Mesenteric fat pad (tissue), 1 donor: ENCODE measurements around the gene YPEL4. TPM values are rescaled to one million over a fixed set of nuclear protein-coding genes. Genes with fewer than 3 reads are reported as not detected.
"Not testable (repeated sequence)": the region's sequence is repeated elsewhere in the genome, so short reads cannot be mapped to it uniquely, and the experiment has no call there.

Experiments
- DNase-seq: peaks from one replicate; pipeline ENCODE4 v3.0.0-alpha.2; 2020; ENCODE audit warnings: low spot score
- long read RNA-seq: library from polyadenylated mRNA; unstranded; transcript quantifications from one replicate; pipeline ENCODE4 v2.0.0, GENCODE V29; 2020
- total RNA-seq: library from RNA; stranded (reverse); fragmentation: NEBNext Ultra II Directional; extraction: Animal tissue kit (Norgen Biotek cat#: 25700); gene quantifications from one replicate; pipeline ENCODE4 v1.2.1, GENCODE V29; 2021
- donor health status: DM: yes; HTN: yes; CAD: no.

YPEL4 gene, protein sequence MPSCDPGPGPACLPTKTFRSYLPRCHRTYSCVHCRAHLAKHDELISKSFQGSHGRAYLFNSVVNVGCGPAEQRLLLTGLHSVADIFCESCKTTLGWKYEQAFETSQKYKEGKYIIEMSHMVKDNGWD
- total RNA-seq, result 0.71 TPM
- long read RNA-seq, partial matches to known transcripts, result 0 of 5 reads
- long read RNA-seq, other reads (novel, unspliced or antisense), result 5 of 5 reads

DNA sequence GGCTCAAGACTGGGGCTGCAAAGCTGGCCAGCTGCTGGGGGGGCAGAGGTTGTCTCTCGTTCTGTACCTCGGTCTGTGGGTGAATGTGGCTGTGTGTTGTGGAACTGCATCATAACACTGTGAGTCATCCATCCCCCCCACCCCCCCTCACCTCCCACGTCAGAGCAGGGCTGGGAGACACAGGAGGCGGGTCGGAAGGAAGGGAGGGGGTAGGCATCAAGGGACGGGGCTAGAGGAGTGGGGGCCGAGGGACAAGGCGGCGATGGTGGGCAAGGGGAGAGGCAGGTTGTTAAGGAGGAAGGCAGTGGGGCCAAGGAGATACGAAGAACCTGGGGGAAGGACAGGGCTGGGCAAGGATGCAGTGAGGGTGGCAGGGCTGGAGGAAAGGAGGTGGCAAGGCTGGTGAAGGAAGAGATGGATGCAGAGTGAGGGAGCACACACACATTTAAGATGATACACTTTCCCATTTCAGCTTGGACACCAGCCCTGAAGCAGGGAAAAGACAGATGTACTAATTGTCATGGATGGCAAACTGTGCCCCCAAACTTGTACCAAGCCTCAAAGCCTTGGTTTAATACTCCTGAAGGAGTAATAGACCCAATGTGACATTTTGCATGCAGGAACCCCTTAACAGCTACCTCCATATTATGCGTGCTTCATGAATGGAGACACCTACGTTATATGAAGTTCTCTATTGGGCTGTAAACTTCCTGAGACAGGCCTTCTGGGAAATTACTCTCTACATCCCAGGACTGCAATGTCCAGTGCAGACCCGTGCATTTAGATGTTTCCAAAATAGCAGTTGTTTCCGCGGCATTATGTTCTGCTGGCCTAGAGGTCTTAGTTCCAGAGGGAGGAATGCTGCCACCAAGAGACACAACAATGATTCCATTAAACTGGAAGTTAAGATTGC lies at the start of gene YPEL4:
Gene YPEL4 (minus strand): TSS at position 87 of the 913 bp plus-strand sequence. CDS start 2,805 bp downstream, outside the sequence.
- no peak for DNase-seq

DNA sequence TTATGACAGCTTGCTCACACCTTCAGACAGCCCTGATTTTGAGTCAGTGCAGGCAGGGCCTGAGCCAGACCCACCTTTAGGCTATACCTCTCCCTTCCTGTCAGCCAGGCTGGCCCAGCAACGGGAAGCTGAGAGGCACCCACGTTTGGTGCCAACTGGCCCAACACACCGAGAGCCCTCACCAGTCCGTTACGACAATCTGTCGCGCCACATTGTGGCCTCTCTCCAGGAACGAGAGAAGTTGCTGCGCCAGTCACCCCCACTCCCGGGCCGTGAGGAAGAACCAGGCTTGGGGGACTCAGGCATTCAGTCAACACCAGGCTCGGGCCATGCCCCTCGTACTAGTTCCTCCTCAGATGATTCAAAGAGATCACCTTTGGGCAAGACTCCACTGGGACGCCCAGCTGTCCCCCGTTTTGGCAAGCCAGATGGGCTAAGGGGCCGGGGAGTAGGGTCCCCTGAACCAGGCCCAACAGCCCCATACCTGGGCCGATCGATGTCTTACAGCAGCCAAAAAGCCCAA lies 49.2 kb upstream of the YPEL4 start:
- no peak for DNase-seq

DNA sequence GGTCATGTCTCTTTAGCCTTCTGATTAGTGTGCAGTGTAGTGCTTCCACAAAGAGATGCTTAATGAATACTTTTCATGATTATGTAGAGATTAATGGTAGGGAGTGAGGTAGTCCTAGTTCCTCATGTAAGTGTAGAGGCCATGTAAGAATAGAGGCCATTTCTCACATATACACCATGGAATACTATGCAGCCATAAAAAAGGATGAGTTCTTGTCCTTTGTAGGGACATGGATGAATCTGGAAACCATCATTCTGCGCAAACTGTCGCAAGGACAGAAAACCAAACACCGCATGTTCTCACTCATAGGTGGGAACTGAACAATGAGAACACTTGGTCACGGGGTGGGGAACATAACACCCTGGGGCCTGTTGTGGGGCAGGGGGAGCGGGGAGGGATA lies 40.8 kb upstream of the YPEL4 start:
- DNase-seq, result not testable (repeated sequence)

DNA sequence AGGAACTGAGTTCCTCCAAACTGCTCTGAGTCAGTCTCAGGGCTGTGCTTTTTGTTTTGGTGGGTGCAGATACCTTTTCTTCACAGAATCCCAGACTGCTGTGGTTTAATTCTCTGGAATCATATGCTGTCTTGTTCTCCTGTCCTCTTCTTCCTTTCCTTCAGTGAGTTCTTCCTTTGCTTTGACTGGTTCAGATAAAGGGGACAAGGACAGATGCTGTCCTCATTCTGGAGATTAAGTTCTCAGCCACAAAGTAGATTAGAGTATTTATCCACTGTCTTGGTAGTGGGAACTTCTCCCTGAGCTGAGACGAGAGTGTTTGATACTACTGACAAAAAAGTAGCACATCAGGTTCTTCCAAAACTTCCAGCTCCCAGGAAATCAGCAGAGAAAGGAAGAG lies 31.5 kb upstream of the YPEL4 start:
- no peak for DNase-seq

DNA sequence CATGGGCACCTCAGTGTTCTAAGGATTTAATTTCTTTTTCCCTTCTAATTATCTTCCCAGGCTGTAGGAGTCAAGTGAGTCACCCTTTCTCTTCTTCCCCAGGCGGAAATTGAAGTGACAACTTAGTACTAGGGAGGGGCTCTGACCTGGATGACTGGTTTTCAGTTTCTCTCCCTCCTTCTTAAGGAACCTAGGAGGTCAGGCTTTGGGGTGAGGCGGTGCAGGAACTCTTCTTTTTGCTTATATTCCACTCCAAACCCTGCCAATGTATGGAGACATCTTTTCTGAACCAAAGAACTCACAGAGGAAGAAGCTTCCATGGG lies 30.8 kb upstream of the YPEL4 start:
- DNase-seq, result no peak

DNA sequence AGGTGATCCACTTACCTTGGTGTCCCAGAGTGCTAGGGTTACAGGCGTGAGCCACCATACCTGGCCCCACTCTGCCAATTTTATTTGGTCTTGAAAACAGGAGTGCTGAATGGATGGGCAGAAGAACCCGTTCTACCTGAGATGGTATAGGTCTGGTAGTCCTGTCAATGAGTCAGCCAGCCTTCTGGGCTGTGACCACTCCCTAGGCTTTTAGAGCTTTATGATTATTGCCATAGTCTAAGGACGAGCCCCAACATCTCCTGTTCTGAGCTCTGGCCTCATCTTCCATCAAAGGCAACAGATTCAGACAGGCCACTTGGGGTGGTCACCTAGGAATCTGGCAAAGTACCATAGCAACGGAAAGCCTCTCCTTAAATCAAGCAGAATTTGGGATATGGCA lies 29.7 kb upstream of the YPEL4 start:
- no peak for DNase-seq

DNA sequence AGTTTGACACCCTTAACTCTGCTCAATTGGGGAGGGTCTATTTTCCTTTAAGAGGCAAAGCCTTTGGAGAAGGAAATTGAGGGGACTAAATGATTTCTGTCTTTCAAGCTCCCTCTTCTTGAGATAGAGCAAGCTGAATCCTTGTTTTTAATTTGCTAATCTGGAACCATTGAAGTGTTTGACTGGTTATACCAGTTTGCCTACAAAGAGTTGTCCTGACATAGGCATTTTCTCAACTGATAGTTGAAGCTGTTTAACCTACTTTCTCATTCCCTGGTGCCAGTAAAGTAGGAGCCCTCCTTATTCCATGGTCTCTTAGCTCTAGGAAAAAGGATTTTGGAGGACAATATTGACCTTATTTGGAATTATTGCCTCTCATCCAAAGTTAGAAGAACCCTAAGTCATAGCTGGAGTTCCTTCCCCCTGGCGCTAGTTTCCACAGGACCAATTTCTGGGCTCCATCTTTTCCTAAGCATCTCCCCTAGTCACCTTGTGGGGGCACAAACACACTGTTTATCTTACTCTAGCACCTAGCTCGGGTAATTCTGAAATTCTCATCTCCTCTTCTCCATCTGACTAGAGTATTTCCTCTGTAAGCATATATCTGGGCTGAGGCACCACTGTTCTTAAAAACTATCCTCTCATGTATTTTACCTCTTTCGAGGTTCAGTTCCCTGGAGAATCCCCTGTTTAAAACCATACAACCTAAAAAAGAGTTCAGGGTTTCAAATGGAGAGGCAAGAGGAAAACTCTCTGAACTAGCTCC lies 25.6 kb upstream of the YPEL4 start:
- DNase-seq, result no peak

DNA sequence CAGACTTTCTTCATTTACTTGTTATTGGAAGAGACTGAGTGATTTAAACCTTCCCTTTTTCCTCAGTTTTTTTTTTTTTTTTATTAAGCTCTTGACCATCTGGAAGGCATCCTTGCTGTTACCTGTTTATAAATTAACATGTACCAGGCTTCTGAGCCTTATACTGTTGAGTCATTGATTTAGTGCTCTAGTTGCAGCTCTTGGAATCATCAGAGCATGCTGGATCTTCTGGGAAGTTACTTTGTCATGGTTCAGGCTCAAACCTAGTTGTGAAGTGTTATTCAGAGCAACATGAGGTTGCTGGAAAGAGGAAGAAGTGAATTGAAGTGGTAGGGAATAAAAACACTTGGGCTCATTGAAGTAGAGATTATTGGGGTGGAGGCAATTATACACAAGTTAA lies 24.5 kb upstream of the YPEL4 start:
- DNase-seq, result no peak

DNA sequence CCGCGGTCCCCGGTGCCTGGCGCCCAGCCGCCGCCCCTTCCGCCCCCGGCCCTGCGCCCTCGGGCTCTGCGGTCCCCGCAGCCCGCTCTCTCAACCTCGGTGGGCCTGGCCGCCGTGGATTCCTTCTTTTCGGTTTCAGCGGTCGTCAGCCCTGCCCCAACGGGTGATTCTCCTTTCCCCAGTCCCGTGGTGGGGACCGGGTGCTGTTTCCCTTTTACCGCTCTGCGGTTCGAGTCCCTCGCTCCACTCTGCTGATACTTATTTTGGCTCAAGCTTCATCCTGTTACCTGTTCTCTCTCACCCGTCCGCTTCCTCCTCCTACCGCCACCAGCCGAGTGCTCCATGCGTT lies 18.7 kb upstream of the YPEL4 start:
- DNase-seq, result no peak

DNA sequence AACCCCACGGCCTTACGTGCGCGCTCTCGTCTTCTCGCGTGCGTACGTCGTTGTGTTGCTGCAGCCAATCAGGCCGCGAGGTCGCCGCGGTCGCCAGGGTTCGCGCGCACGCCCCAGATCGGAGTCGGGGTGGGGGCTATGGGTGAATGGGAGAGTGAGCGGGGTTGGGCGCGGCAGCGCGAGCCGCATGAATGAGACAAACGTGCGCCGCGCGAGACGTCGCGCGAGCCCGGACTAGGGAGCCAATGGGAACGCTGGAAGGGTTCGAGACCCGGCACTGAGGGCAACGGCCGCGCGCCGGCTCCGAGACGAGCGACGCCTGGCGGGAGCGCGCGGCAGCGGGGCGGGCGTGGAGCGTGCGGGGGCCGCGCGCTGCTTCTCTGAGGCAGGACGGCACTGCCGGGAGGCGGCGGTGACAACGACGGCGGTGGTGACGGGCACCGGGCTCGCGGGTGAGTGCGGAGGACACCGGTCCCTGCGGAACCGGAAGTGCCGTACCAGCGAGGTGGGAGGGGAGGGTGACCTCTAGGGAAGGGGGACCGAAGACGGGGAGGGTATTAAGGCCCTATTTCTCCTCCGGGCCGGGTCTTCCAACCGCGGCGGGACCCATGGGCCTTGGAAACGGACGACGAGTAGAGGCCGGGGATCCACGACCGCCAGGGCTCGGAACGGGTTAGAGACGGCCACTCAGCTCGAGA lies 18.2 kb upstream of the YPEL4 start, which contains the start of gene ZDHHC5:
Gene ZDHHC5 (plus strand): TSS at position 379 of the 698 bp plus-strand sequence. CDS start 4,977 bp downstream, outside the sequence.
- DNase-seq, result peak; percentile 99

DNA sequence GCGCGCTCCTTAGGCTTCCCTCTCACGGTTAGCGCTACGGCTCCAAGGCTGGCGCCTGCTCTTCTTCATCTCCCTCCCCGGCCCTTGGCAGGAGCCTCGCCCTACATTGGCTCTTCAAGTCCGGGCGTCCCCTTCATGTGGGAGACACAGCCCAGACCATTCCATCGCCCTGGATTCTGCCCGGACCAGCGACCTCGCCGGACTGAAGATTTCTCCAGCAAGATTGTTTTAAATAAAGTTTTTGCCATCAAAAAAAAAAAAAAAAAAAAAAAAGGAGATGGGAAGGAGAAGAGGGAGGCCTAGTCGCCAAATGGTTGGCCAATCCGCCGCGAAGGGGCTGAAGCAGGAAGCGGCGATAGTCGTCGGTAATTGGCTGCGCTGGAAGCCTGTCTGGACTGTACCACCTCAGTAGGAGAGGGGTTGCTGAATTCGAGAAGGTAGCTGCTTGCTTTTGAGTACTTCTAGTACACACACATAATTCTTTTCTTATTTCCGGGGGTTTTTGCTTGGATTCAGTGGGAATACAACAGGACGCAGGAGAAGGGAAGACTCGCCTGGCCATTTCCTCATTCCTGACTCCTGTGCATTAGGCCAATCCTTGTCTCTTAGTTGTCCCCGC lies 17.5 kb upstream of the YPEL4 start:
- DNase-seq, result peak; percentile 97

DNA sequence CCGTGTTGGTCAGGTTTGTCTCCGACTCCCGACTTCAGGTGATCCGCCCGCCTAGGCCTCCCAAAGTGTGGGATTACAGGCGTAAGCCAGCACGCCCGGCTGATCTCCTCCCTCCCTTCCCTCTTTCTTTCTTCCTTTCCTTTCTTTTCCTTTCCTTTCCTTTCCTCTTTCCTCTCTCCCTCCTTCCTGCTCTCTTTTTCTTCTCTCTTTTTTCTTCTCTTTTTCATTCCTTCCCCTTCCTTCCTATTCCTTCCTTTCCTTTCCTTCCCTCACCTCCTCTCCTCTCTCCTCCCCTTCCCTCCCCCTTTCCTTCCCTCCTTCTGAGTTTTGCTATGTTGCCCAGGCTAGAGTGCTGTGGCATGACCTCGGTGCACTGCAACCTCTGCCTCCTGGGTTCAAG lies 14.3 kb upstream of the YPEL4 start:
- DNase-seq, result no peak

DNA sequence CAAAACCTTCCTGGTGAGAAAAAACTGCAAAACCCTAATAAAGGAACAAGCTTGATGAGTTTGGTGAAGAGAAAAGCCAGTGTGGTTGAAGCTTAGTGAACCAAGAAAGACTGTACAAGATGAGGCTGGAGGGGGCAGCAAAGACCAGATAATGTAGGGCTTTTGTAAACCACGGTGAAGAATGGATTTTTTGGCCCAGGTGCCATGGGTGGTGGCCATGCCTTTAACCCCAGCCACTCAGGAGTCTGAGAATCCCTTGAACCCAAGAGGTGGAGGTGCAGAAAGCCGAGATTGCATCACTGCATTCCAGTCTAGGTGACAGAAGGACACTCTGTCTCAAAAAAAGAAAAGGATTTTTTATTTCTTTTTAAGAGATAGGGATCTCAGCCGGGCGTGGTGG lies 13.2 kb upstream of the YPEL4 start:
- no peak for DNase-seq

DNA sequence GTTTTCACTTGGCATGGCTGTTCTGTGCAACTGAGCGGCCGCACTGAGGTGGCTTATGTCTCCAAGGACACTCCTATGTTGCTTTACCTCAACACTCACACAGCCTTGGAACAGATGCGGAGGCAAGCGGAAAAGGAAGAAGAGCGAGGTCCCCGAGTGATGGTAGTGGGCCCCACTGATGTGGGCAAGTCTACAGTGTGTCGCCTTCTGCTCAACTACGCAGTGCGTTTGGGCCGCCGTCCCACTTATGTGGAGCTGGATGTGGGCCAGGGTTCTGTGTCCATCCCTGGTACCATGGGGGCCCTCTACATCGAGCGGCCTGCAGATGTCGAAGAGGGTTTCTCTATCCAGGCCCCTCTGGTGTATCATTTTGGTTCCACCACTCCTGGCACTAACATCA lies 10.0 kb upstream of the YPEL4 start:
- DNase-seq, result no peak

DNA sequence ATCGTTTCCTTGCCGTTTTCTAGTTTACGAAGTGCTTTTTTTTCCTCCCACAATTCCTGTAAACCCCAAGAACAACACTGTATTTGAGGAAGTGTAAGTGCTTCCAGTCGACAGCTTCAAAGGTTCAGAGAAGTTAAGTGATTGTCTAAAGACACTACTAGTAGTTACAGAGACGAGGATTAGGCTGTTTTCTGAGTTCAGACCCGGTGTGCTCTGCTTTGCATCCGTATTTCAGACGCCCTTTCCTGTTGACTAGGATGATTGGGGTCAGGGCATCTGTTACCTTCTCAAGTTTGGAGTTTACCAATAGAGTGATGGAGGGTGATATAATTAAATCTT lies 8.3 kb upstream of the YPEL4 start:
- no peak for DNase-seq

DNA sequence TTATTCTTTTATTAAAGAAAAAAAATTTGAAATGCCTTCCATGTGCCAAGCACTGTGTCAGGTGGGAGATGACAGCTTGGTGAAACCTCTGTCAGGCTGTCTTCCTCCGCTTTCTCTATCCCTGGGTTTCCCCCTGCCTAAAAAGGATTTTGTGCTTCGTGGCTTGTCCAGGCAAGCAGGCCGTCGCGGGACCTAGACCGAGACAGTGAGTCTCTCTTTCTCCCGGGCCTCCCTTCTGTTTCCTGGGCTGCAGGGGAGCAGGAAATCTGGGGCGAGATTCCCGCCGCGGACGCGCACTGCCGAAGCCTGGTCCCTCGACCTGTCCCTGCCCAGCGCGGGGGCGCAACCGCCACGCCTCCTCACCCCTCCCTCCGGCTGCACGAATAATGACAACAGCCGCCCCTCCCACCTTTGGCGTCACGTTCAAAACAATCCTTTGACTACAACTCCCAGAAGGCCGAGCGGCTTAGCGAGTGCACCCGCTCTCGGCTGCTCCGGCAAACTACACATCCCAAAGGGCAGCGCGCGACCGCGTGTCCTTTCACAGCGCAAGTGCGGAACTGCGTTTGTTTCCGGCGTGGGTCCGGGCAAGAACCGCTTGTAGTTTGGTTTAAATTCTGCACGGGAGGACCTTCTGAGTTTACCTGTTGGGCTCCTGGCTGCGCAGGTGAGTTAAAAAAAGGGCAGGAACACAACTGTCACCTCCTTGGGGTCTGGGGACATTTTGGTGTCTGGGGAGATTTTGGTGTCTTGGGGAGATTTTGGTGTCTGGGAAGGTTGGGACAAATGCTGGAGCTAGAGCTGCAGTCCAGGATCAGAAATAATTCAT lies 7.7 kb upstream of the YPEL4 start, which contains the start of gene CLP1:
Gene CLP1 (plus strand): TSS at position 569 of the 829 bp plus-strand sequence. CDS start 1,715 bp downstream, outside the sequence.
- DNase-seq, result peak; percentile 99

DNA sequence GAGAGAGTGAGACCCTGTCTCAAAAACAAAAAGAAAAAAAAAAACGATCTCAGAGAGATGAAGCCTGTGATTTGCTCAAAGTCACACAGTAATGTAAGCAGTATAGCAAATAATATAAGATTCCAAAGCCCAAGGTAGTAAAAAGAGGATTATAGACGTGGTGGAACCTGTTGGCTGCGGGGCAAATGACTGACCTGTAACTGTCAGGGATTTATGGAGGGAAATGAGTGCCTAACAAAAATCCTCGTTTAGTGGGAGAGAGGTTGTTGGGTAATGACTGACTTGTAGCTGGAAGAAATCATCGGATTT lies 7.1 kb upstream of the YPEL4 start:
- DNase-seq, result no peak

DNA sequence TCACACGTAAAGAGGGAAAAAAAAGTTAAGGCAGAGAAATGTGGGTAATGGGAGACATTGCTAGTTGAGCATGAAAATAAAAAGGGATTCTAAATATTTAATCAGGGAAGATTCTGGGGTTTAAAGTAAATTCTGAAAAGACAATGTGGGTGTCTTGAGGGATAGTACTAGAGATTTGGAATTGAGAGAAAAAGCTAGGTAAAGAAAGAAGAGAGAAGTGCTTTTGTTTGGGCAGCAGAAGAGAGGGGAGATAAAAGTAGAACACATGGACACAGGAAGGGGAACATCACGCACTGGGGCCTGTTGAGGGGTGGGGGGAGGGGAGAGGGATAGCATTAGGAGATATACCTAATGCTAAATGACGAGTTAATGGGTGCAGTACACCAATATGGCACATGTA lies 3.5 kb upstream of the YPEL4 start:
- no peak for DNase-seq

DNA sequence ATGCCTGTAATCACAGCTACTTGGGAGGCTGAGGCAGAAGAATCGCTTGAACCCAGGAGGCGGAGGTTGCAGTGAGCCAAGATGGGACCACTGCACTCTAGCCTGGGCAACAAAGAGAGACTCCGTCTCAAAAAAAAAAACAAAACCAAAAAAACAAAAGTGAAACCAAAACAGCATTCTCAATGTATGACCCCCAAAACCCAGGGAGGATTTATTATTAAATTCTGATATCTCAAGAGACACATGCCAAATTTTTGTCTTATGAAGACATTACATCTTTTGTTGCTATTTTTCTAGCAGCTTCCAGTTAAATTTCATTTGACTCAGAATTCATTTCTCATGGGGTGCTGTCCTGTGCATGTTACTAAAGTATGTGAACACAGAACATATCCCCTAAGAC lies 3.0 kb upstream of the YPEL4 start:
- DNase-seq, result no peak

DNA sequence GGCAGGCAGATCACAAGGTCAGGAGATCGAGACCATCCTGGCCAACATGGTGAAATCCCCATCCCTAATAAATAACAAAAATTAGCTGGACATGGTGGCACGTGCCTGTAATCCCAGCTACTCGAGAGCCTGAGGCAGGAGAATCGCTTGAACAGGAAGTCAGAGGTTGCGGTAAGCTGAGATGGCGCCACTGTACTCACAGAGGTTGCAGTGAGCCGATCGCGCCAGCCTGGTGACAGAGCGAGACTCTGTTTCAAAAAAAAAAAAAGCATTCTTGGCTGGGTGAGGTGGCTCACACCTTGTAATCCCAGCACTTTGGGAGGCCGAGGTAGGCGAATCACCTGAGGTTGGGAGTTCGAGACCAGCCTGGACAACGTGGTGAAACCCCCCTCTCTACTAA lies 2.5 kb upstream of the YPEL4 start:
- not testable (repeated sequence) for DNase-seq
